Measurements from ENCODE around the gene LHPP.

DNA sequence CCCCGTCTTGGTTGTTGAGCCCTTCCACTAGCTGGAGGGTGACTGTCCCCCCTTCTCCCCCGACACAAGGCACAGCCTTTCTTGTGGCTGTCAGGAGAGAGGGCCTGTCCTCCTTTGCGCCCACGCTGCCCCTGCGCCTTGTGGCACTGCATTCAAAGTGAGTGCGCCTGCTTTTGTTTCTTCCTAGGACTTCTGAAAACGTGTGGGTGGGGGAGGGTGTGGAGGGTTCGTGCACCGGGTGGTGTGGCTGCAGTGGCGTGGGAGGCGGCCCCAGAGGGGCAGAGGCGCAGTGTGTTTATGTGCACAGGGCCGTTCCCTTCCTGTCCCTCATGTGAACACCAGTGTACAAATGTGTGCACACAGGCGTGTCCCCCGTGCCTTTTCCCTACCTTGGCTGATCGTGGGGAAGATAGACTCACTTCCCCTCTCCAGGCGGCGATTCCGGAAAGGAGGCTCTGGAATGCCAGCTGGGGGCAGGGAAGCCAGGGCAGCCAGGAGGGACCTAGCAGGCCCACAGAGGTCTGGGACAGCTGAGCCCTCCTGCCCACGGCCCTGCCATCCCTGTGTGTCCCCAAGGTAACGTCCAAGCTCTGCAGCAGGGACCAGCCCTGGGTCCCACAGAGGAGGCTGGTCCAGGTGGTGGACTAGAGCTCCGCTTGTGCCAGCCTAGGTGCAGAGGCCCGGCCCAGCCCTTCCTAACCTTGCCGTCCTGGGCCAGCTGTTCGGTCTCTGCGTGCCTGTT is 88.8 kb downstream of the LHPP start:
- TF ChIP-seq, protein P1, sequence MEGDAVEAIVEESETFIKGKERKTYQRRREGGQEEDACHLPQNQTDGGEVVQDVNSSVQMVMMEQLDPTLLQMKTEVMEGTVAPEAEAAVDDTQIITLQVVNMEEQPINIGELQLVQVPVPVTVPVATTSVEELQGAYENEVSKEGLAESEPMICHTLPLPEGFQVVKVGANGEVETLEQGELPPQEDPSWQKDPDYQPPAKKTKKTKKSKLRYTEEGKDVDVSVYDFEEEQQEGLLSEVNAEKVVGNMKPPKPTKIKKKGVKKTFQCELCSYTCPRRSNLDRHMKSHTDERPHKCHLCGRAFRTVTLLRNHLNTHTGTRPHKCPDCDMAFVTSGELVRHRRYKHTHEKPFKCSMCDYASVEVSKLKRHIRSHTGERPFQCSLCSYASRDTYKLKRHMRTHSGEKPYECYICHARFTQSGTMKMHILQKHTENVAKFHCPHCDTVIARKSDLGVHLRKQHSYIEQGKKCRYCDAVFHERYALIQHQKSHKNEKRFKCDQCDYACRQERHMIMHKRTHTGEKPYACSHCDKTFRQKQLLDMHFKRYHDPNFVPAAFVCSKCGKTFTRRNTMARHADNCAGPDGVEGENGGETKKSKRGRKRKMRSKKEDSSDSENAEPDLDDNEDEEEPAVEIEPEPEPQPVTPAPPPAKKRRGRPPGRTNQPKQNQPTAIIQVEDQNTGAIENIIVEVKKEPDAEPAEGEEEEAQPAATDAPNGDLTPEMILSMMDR (IDR thresholded peaks at IDR 0.05), result no peak
- TF ChIP-seq POLR2A (IDR thresholded peaks at IDR 0.05), result no peak
